OCI-LY7 (cell line): Measurements from ENCODE around the gene ACACA.

Source experiments
- CTCF ChIP-seq: fragments of 200-600 bp; sonication (generic); conservative IDR thresholded peaks from 2 replicates; pipeline ENCODE4 v1.5.1; 2014; ENCODE audit warnings: mild to moderate bottlenecking, antibody characterized with exemption, low read length, moderate library complexity, mixed read lengths
- EZH2phosphoT487 ChIP-seq: fragments of 200-600 bp; sonication (generic); IDR thresholded peaks from 2 replicates; pipeline ENCODE4 v1.6.1; 2018; ENCODE audit warnings: low read depth, borderline replicate concordance, mild to moderate bottlenecking, mixed run types, antibody characterized with exemption, low read length, moderate library complexity, mixed read lengths

- TF ChIP-seq CTCF (no peak), EZH2phosphoT487 (no peak)
Observed at GRCh38 chr17:37382056-37382455, 24.6 kb downstream of the ACACA start.
